Measurements from ENCODE around the gene MAST2.
"Not testable (repeated sequence)": the region's sequence is repeated elsewhere in the genome, so short reads cannot be mapped to it uniquely, and the experiment has no call there.

Gene MAST2

DNA sequence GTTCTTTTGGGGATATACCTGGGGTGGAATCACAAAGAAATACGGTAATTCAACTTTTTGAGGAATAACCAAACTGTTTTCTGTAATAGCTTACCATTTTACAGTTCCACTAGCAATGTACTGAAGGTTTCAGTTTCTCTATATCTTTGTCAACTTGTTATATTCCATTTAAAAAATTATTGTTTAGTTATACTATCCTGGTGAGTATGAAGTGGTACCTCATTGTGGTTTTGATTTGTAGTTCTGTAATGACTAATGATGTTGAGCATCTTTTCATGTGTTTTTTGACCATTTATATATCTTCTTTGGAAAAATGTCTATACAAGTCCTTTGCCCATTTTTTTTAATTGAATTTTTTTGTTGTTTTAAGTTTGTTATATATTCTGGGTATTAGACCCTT, 39.4 kb downstream of the MAST2 start:
- TF ChIP-seq TAF1 (IDR thresholded peaks at IDR 0.05; ENCODE audit: borderline replicate concordance, low read depth, low read length), result no peak
- no peak for TF ChIP-seq POLR2AphosphoS5 (IDR thresholded peaks at IDR 0.05; ENCODE audit: low read depth, low read length)
- no peak for TF ChIP-seq POLR2A (IDR thresholded peaks at IDR 0.05; ENCODE audit: low read depth, low read length)
- DNase-seq (ENCODE audit: insufficient read length) (no peak), FAIRE-seq (no peak)

GRCh38 chr1:45843474-45843905, 40.1 kb downstream of the MAST2 start:
- FAIRE-seq (no peak), DNase-seq (ENCODE audit: insufficient read length) (no peak)
- TF ChIP-seq TAF1 (IDR thresholded peaks at IDR 0.05; ENCODE audit: borderline replicate concordance, low read depth, low read length), result no peak
- no peak for TF ChIP-seq POLR2A (IDR thresholded peaks at IDR 0.05; ENCODE audit: low read depth, low read length)
- no peak for TF ChIP-seq POLR2AphosphoS5 (IDR thresholded peaks at IDR 0.05; ENCODE audit: low read depth, low read length)

GRCh38 chr1:45844000-45844399, 40.6 kb downstream of the MAST2 start:
- not testable (repeated sequence) for DNase-seq (ENCODE audit: insufficient read length); FAIRE-seq

DNA sequence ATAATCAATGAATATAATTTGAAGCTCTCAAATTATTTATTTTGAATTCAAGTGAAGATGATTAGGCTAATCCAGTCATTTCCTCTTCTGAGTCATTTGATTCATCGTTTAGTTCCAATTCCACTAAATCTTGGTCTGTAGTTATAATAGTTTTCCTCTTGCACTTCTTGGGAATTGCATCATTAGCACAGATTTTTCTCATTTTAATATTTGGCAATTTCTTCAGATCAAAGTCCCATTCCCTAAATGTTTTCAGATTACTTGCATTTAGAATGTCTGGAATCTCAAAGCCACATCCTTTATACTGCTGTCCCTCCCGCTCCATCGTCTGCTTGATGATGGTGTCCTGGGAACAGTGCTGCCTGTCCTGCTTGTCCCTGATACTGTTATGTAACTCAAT, 43.5 kb downstream of the MAST2 start:
- FAIRE-seq (peak; percentile 40), DNase-seq (ENCODE audit: insufficient read length) (no peak)
- TF ChIP-seq POLR2A (IDR thresholded peaks at IDR 0.05; ENCODE audit: low read depth, low read length), result no peak
- TF ChIP-seq TAF1 (IDR thresholded peaks at IDR 0.05; ENCODE audit: borderline replicate concordance, low read depth, low read length), result no peak
- no peak for TF ChIP-seq POLR2AphosphoS5 (IDR thresholded peaks at IDR 0.05; ENCODE audit: low read depth, low read length)

DNA sequence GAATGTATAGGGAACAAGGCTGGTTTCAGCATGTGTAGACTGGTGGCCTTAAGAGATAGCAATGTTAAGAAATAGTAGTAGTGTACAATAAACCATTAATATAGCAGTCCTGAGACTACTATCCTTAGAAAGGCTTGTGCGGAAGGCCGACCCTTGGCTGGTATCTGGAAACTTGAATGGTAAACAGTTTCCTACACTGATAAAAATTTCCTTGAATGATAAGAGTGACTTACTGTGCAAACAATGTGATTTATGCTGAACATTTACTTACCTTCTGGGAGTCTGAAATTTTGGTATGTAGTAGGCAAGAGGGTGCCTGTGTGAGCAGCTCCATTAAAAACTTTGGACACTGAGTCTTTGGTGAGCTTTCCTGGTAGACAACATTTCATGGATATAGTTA, 44.7 kb downstream of the MAST2 start:
- no peak for FAIRE-seq
- TF ChIP-seq POLR2A (IDR thresholded peaks at IDR 0.05; ENCODE audit: low read depth, low read length) (no peak), POLR2AphosphoS5 (IDR thresholded peaks at IDR 0.05; ENCODE audit: low read depth, low read length) (no peak), TAF1 (IDR thresholded peaks at IDR 0.05; ENCODE audit: borderline replicate concordance, low read depth, low read length) (no peak)

DNA sequence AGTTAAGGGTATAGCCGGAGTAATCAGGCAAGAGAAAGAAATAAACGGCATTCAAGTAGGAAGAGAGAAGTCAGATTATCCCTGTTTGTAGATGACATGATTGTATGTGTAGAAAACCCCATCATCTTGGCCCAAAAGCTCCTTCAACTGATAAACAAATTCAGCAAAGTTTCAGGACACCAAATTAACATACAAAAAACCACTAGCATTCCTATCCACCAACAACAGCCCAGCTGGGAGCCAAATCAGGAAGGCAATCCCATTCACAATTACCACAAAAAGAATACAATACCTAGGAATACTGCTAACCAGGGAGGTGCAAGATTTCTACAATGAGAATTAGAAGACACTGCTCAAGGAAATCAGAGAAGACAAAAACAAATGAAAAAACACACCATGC, 45.3 kb downstream of the MAST2 start:
- DNase-seq (ENCODE audit: insufficient read length), result no peak
- FAIRE-seq, result no peak
- TF ChIP-seq POLR2AphosphoS5 (IDR thresholded peaks at IDR 0.05; ENCODE audit: low read depth, low read length), result no peak
- no peak for TF ChIP-seq POLR2A (IDR thresholded peaks at IDR 0.05; ENCODE audit: low read depth, low read length)
- TF ChIP-seq TAF1 (IDR thresholded peaks at IDR 0.05; ENCODE audit: borderline replicate concordance, low read depth, low read length), result no peak

More for the DNA sequence above, 44.7 kb downstream of the MAST2 start:
- no peak for DNase-seq (ENCODE audit: insufficient read length)

DNA sequence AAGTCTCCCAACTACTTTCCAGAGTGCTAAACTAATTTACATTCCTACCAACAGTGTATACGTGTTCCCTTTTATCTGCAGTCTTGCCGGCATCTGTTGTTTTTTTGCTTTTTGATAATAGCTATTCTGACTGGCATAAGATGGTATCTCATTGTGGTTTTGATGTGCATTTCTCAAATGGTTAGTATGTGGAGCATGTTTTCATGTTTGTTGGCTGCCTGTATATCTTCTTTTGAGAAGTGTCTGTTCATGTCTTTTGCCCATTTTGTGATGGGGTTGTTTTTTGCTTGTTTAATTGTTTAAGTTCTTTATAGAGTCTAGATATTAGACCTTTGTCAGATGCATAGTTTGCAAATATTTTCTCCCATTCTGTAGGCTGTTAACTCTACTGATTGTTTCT, 46.6 kb downstream of the MAST2 start:
- no peak for DNase-seq (ENCODE audit: insufficient read length)
- TF ChIP-seq POLR2AphosphoS5 (IDR thresholded peaks at IDR 0.05; ENCODE audit: low read depth, low read length), result no peak
- no peak for TF ChIP-seq POLR2A (IDR thresholded peaks at IDR 0.05; ENCODE audit: low read depth, low read length)
- TF ChIP-seq TAF1 (IDR thresholded peaks at IDR 0.05; ENCODE audit: borderline replicate concordance, low read depth, low read length), result no peak
- FAIRE-seq, result no peak

DNA sequence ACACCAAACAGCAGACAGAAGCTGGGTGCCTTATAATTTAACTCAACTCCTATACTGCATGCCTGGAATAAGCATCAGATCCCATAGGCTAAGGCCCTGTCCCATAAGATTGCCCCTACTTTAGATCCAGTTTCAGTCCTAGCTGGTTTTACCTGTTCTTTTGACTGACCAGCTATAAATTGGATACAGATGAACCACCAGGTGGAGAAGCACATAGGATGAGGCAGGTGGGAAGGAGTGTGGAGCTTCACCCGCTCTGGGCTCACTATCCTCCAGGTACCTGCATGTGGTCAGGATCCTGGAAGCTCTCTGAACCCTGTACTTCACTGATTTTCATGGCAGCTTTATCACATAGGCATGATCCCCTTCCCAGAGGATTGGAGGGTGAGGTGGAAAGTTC, 51.3 kb downstream of the MAST2 start:
- FAIRE-seq (no peak), DNase-seq (ENCODE audit: insufficient read length) (no peak)
- TF ChIP-seq POLR2A (IDR thresholded peaks at IDR 0.05; ENCODE audit: low read depth, low read length) (no peak), POLR2AphosphoS5 (IDR thresholded peaks at IDR 0.05; ENCODE audit: low read depth, low read length) (no peak), TAF1 (IDR thresholded peaks at IDR 0.05; ENCODE audit: borderline replicate concordance, low read depth, low read length) (no peak)

DNA sequence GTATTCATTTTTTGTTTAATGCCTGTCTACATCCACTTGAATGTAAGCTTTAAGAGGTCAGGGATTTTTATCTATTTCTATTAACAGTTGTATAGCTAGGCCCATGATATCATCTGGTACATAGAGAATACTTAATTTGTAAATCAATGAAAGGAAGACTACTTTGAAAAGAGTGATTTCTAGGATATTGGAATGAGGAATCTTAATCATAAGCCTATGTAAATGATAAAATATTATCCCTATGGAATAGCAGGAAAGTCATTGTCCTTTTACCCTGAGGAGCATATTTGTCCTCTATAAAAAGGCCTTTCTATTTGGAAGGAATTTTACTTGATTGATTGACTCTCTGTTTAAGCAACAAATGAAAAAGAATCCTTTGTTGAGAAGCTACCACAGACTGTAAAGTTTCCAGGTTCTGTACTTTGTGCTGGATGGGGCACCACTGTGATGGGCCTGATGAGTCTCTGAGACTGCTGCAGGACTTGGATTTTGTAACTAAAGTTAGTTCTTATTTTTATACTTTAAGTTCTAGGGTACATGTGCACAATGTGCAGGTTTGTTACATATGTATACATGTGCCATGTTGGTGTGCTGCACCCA, 53.8 kb downstream of the MAST2 start:
- no peak for TF ChIP-seq POLR2AphosphoS5 (IDR thresholded peaks at IDR 0.05; ENCODE audit: low read depth, low read length)
- no peak for TF ChIP-seq TAF1 (IDR thresholded peaks at IDR 0.05; ENCODE audit: borderline replicate concordance, low read depth, low read length)
- TF ChIP-seq POLR2A (IDR thresholded peaks at IDR 0.05; ENCODE audit: low read depth, low read length), result no peak

GRCh38 chr1:45857755-45858492, 54.5 kb downstream of the MAST2 start:
- not testable (repeated sequence) for DNase-seq (ENCODE audit: insufficient read length); FAIRE-seq

More for the DNA sequence above, 53.8 kb downstream of the MAST2 start:
- DNase-seq (ENCODE audit: insufficient read length) (no peak), FAIRE-seq (no peak)

- DNase-seq (ENCODE audit: insufficient read length), result no peak
- no peak for TF ChIP-seq POLR2AphosphoS5 (IDR thresholded peaks at IDR 0.05; ENCODE audit: low read depth, low read length)
- no peak for TF ChIP-seq TAF1 (IDR thresholded peaks at IDR 0.05; ENCODE audit: borderline replicate concordance, low read depth, low read length)
- TF ChIP-seq POLR2A (IDR thresholded peaks at IDR 0.05; ENCODE audit: low read depth, low read length), result no peak
- FAIRE-seq, result no peak
These were observed 55.8 kb downstream of the MAST2 start for GRCh38 chr1:45859221-45859620.

GRCh38 chr1:45862008-45862407, 58.6 kb downstream of the MAST2 start:
- TF ChIP-seq POLR2AphosphoS5 (IDR thresholded peaks at IDR 0.05; ENCODE audit: low read depth, low read length), result no peak
- TF ChIP-seq POLR2A (IDR thresholded peaks at IDR 0.05; ENCODE audit: low read depth, low read length), result no peak
- TF ChIP-seq TAF1 (IDR thresholded peaks at IDR 0.05; ENCODE audit: borderline replicate concordance, low read depth, low read length), result no peak
- FAIRE-seq (peak; percentile 69), DNase-seq (ENCODE audit: insufficient read length) (no peak)
